ENCODE data around the gene KRTAP12-1. TPM values are rescaled to one million over a fixed set of nuclear protein-coding genes. Genes with fewer than 3 reads are reported as not detected.

Gene KRTAP12-1, protein sequence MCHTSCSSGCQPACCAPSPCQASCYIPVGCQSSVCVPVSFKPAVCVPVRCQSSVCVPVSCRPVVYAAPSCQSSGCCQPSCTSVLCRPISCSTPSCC
- total RNA-seq = not detected
- long read RNA-seq = 0 reads

DNA sequence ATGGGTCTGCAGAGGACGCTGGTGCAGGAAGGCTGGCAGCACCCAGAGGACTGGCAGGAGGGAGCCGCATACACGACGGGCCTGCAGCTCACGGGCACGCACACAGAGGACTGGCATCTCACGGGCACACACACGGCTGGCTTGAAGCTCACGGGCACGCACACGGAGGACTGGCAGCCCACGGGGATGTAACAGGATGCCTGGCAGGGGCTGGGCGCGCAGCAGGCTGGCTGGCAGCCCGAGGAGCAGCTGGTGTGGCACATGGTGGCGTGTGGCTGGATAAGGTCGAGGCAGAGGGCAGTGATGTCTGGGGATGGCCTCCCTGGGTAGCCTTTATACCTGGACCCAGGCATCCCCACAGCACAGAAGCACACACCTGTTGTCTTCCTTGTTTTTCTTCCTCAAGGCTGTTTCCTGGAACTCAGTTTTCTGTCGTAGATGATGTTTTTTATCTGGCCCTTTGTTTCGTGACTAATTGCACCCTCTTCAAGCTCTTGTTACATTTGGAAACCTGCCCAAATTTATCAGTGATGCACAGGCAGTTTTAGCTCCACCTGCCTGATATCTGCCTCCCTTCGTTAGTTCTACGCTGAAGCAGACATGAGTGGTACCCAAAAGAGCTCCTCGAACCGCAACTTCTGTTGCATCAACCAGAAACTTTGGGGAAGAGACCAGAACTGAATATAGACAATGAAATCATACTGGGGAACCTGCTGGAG lies at the start of gene KRTAP12-1:
Gene KRTAP12-1 (minus strand): TSS at position 303 of the 719 bp plus-strand sequence. CDS start 40 bp downstream, at position 263.
- ATAC-seq (peak; percentile 25 to 63), DNase-seq (no peak)
- intact Hi-C loops (cut with DNase I) = no loop called here

DNA sequence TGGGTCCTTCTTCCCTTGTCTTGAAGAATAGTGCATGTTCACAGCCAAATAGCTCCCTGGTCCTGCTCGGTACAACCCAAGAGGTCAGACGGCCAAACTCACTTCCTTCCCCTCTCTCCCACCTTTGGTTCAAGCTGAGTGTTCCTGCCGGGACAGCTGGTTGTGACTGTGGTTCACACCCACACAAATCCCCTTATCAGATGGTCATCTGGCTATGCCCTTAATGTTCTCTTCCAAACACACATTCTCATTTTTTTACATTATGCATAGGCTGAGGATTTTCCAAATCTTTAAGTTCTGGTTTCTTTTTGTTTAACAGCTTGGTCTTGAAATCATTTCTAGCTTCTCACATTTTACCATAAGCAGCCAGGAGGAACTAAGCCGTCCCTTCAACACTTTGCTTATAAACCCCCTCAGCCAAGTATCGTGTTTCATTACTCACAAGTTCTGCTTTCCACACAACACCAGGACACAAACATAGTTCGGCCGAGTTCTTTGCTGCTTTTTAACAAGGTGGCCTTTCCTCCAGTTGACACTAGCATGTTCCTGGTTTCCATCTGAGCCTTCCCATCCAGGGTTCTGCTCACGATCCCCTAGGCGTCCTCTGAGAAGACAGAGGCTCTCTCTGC lies 49.1 kb upstream of the KRTAP12-1 start:
- DNase-seq (no peak), ATAC-seq (no peak)
- intact Hi-C loops (cut with DNase I) = no loop called here

GRCh38 chr21:44730028-44730395 lies 48.0 kb upstream of the KRTAP12-1 start:
- no peak for DNase-seq
- ATAC-seq = no peak
- intact Hi-C loops (cut with DNase I) = no loop called here

DNA sequence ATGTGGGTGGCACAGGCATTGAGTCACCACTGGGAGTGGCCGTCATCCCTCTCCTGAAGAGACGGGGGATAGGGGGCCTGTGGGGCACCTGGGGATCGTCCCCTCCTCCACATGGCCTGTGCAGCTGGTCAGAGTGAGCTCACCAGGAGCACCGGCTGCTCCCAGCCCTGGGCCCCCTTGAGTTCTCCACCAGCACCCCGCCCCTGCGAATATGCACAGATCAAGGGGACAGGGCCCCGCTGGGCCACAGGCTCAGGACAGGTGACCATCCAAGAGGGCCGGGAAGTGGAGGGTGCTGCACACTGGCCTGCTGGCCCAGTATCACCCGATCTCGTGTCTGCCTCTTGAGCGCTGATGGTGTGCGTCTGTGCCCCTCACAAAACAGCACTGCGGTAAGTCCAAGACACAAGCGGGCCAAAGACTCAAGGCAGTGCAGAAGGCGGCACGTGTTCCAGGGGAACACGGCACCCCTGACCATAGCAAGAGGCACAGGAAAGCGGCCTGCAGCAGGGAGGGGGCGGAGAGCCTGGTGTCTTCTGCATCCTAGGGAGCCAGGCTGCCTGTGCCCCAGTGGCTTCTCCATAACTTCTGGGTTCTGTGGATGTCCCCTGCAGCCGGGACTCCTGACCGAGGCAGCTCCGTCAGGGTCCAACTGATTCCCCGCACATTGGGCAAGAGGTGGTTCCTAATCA lies 47.5 kb upstream of the KRTAP12-1 start:
- ATAC-seq (no peak), DNase-seq (no peak)
- intact Hi-C loops (cut with DNase I) = no loop called here

DNA sequence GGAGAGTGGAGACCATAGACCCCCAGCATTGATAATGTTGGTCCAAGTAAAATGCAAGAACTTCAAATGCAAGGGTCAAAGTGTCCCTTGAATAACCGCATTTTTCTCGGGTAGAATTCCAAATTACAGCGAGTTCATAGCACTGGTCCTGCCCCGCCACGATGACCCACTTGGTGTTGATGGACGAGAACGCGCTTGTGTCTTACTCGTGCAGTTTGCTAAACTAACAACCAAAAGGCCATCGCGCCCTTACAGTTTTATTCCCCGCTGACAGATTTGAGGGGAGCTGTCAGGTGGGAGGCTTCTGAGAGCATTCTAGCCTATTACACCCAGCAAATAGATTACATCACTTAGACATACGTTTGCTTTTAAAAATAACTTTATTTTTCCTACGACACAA lies 46.8 kb upstream of the KRTAP12-1 start:
- intact Hi-C loops (cut with DNase I) = no loop called here
- DNase-seq (no peak), ATAC-seq (no peak)

DNA sequence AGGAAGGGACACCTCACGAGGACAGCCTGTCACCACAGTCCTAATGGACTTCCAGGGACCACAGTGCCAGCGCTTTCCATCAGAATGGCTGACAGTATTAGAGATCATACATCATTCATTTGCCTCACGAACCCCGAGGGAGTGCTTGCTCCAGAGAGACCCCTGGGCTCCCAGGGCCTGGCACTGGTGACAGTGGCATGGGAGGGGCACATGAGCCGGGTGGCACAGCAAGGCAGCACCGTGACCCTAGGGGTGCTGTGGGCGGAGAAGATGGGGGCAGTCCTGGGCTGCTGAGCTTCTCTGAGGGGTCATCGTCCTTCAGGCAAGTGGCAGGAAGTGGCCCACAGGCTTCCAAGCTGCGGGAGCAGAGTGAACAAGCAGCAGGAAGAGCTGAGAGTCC lies 45.8 kb upstream of the KRTAP12-1 start:
- no peak for ATAC-seq
- intact Hi-C loops (cut with DNase I) = no loop called here
- DNase-seq = no peak

DNA sequence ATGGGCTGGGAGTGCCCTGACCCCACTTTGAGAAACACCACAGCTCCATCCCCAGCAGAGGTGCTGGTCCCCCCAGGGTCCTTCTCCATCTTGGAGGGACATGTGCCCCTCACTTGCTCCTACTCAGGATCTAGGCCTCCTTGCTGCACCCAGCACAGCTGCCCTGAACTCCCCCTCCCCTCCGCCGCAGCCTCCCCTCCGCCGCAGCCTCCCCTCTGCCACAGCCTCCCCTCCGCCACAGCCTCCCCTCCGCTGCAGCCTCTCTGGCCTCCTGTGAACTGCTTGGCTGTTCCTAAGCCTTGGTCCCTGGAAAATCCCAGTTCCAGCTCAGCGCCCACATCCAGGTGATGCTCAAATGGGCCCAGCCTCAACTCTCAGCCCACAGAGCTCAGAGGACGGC lies 45.4 kb upstream of the KRTAP12-1 start:
- intact Hi-C loops (cut with DNase I) = no loop called here
- DNase-seq (no peak), ATAC-seq (no peak)

DNA sequence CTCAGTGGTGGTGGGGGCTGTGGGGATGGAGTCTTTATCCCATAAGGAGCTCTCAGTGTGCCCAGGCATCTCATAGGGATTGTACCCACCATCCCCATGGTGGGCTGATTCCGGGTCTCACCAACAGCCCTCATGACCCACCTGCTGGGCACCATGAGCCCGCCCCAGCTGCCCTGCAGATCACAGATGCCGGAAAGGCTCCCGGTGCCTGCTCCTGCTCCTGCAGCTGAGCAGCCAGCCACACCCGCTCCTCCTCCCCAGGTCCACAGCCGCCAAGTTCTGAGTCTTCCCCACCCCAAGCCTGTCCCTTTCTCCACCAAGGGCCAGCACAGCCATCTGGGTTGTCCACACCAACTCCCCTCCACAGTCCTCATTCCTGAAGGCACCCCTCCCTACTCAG lies 44.9 kb upstream of the KRTAP12-1 start:
- intact Hi-C loops (cut with DNase I) = no loop called here
- no peak for ATAC-seq
- DNase-seq = no peak

DNA sequence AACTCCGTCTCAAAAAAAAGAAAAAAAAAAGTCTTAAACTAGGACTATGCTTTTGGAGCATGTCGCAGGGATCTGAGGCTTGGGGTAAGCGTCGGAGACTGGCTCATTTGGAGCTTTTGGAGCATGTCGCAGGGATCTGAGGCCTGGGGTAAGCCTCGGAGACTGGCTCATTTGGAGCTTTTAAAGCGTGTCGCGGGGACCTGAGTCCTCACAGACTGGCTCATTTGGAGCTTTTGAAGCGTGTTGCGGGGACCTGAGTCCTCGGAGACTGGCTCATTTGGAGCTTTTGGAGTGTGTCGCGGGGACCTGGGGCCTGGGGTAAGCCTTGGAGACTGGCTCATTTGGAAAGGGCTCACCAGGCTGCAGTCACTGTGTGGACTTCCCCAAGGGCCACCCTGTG lies 43.0 kb upstream of the KRTAP12-1 start:
- DNase-seq (no peak), ATAC-seq (no peak)
- intact Hi-C loops (cut with DNase I) = no loop called here

GRCh38 chr21:44724196-44724595 lies 42.2 kb upstream of the KRTAP12-1 start:
- DNase-seq (no peak), ATAC-seq (no peak)
- intact Hi-C loops (cut with DNase I) = no loop called here

DNA sequence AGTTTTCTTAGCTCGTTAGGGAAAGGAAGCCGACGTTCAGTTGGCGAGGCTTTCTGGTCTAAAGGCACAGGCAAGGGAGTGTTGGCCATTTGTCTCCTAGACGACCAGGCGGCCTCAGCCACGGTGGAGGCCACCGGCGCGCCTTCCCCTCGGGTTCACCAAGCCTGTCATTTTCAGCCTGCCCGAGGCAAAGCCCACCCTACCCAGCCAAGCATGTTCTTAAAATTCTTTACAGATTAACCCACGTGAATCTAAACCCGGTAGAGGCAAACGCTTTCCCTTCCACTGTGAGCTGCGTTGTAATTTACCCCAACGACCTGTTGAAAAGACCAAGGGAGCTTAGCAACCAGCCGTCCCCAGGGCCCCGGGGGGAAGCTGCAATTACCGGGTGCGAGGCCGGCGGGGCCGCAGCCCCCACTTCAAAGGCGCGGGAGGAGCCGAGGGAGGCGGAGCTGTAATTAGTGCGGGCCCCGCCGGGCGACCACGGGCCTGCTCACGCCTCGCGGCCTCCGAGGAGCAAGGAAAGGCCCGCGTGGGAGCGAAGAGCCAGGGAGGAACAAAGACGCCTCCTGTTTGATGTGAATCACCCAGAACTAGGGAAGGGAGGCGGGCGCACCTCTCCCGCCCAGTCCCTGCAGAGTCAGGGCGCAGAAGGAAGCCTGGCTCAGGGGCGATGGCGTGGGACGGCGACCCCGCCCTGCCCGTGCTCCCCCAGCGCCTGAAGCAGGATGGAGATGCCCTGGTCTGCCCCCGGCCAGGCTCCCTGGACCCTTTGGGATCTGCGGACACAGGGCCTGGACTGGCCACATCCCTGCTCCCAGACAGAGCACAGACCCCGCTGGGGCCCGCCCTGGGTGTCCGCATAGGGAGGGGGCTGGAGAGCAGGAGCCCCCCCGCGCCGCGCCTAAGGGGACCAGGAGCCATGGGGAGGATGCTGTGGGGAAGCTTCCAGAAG lies 41.5 kb upstream of the KRTAP12-1 start:
- DNase-seq = no peak
- peak in 1 of 2 donors; percentile 8 for ATAC-seq
- intact Hi-C loops (cut with DNase I) = no loop called here

GRCh38 chr21:44722731-44723130 lies 40.8 kb upstream of the KRTAP12-1 start:
- no peak for ATAC-seq
- no peak for DNase-seq
- intact Hi-C loops (cut with DNase I) = no loop called here

GRCh38 chr21:44720170-44720569 lies 38.2 kb upstream of the KRTAP12-1 start:
- DNase-seq (no peak), ATAC-seq (peak; percentile 38 to 79)
- intact Hi-C loops (cut with DNase I) = no loop called here

GRCh38 chr21:44718571-44718970 lies 36.6 kb upstream of the KRTAP12-1 start:
- intact Hi-C loops (cut with DNase I) = no loop called here
- ATAC-seq (no peak), DNase-seq (no peak)

GRCh38 chr21:44718093-44718492 lies 36.1 kb upstream of the KRTAP12-1 start:
- intact Hi-C loops (cut with DNase I) = no loop called here
- DNase-seq = no peak
- no peak for ATAC-seq

DNA sequence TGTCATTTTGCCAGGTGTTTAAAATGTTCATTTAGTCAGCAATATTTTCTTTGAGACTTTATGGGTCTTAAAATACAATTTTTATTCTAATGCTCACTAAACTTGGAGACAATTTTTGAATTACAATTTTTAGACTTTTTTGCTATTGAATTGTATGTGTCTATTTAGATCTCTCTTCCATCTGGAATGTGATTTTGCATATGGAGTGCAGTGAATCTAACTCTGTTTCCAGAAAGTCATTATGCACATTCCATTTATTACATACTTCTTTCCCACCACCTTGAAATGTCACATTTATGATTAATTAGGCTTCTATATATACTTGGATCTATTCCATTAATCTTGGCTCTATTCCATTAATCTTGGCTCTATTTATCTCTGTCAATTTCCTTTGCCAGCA lies 35.0 kb upstream of the KRTAP12-1 start:
- ATAC-seq (no peak), DNase-seq (no peak)
- intact Hi-C loops (cut with DNase I) = no loop called here

GRCh38 chr21:44714905-44715304 lies 32.9 kb upstream of the KRTAP12-1 start:
- intact Hi-C loops (cut with DNase I) = no loop called here
- ATAC-seq (no peak), DNase-seq (no peak)

- DNase-seq (no peak), ATAC-seq (no peak)
- intact Hi-C loops (cut with DNase I) = no loop called here
Measured at GRCh38 chr21:44713846-44714245, 31.9 kb upstream of the KRTAP12-1 start.

DNA sequence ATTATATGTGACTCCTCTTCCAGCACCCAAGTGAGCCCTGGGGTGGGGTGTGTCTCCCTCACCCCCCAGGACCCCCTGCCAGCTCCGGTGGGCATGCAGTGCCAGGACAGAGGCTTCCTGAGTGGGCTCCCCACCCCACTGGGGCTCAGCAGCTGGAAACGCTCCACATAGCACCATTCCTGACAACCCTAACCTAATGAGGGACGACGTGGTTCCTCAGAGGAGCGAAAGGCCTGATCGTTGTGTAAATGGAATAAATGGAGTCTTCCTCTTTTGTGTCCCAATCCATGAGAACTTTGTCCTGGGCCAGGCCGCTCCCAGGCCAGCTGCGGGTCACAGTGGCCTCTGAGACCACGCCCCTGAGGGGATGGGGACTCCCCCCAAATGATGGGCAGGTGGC lies 31.2 kb upstream of the KRTAP12-1 start:
- DNase-seq = no peak
- ATAC-seq = no peak
- intact Hi-C loops (cut with DNase I) = no loop called here

Measured in left cardiac atrium (tissue), 4 donors.